Suprapubic skin (tissue), 4 donors: ENCODE results near the gene PFN1. TPM values are rescaled to one million over a fixed set of nuclear protein-coding genes. Genes with fewer than 3 reads are reported as not detected.
"Not testable (repeated sequence)": the region's sequence is repeated elsewhere in the genome, so short reads cannot be mapped to it uniquely, and the experiment has no call there.

Source experiments
- DNase-seq, 2 donors: peaks; one replicate each; pipeline ENCODE4 v3.0.0-alpha.2; 2019; ENCODE audit warnings: low spot score in 2 of 2
- H3K27ac ChIP-seq: fragments of 200-600 bp; sonication (generic); one replicate; pipeline ENCODE4 v1.5.1; 2019
- H3K27me3 ChIP-seq: fragments of 200-600 bp; sonication (generic); one replicate; pipeline ENCODE4 v1.5.1; 2019
- H3K36me3 ChIP-seq: fragments of 200-600 bp; sonication (generic); one replicate; pipeline ENCODE4 v1.5.1; 2019
- H3K4me1 ChIP-seq: fragments of 200-600 bp; sonication (generic); one replicate; pipeline ENCODE4 v1.5.1; 2019
- H3K4me3 ChIP-seq: fragments of 200-600 bp; sonication (generic); one replicate; pipeline ENCODE4 v1.5.1; 2019; ENCODE audit warnings: mild to moderate bottlenecking
- H3K9me3 ChIP-seq: fragments of 200-600 bp; sonication (generic); one replicate; pipeline ENCODE4 v1.5.1; 2019
- EP300 ChIP-seq: sonication (generic); formaldehyde crosslinking; IDR thresholded peaks from one replicate; pipeline ENCODE4 v1.6.1; 2017; ENCODE audit warnings: antibody characterized with exemption
- POLR2A ChIP-seq, 2 donors: fragments of 450-650 bp; IDR thresholded peaks; one replicate each; pipeline ENCODE4 v1.6.1; 2017; ENCODE audit warnings: antibody characterized with exemption in 2 of 2, mild to moderate bottlenecking in 2 of 2, moderate library complexity in 2 of 2
- POLR2AphosphoS5 ChIP-seq, 3 donors: sonication (generic); formaldehyde crosslinking; IDR thresholded peaks; one replicate each; pipeline ENCODE4 v1.6.1; 2017; ENCODE audit warnings: antibody characterized with exemption in 3 of 3
- WGBS: methylation state at CpG from one replicate; pipeline ENCODE4 v1.1.5; 2018; 5-methylcytosine and 5-hydroxymethylcytosine counted together
- total RNA-seq, 4 donors: library from RNA; depleted of rRNA; stranded (reverse); fragments of >200 nt; gene quantifications; one replicate each; pipeline ENCODE4 v1.1.0, GENCODE V29; 2016
- TF ChIP-seq, protein P1 (sequence below), 2 donors: fragments of 200-600 bp in 1 of 2; fragments of 450-650 bp in 1 of 2; sonication (generic) in 1 of 2; IDR thresholded peaks; one replicate each; pipeline ENCODE4 v1.5.1; 2016 to 2019; ENCODE audit warnings: antibody characterized with exemption in 2 of 2, mild to moderate bottlenecking in 1 of 2, moderate library complexity in 1 of 2

Gene PFN1
- total RNA-seq, 4 donors from 2014 or later: 392 to 756 (median 686) TPM

DNA sequence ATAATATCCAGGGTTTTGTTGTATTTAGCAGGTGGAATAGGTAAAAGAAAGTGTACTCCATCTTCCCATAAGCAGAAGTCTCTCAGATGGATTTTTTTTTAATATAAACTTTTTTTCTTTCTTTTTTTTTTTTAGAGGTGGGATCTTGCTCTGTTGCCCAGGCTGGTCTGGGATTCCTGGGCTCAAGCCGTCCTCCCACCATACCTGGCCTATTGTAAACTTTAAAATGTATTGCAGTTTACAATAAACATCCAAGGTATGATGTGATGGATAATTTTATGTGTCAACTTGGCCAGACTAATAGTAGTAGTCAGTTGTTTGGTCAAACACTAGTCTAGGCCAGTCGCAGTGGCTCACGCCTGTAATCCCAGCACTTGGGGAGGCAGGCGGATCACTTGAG, 27.0 kb downstream of the PFN1 start:
- TF ChIP-seq POLR2A (IDR thresholded peaks at IDR 0.05) (no peak), EP300 (no peak), POLR2AphosphoS5 (IDR thresholded peaks at IDR 0.05) (no peak)
- TF ChIP-seq, protein P1, sequence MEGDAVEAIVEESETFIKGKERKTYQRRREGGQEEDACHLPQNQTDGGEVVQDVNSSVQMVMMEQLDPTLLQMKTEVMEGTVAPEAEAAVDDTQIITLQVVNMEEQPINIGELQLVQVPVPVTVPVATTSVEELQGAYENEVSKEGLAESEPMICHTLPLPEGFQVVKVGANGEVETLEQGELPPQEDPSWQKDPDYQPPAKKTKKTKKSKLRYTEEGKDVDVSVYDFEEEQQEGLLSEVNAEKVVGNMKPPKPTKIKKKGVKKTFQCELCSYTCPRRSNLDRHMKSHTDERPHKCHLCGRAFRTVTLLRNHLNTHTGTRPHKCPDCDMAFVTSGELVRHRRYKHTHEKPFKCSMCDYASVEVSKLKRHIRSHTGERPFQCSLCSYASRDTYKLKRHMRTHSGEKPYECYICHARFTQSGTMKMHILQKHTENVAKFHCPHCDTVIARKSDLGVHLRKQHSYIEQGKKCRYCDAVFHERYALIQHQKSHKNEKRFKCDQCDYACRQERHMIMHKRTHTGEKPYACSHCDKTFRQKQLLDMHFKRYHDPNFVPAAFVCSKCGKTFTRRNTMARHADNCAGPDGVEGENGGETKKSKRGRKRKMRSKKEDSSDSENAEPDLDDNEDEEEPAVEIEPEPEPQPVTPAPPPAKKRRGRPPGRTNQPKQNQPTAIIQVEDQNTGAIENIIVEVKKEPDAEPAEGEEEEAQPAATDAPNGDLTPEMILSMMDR (IDR thresholded peaks at IDR 0.05): no peak
- Histone ChIP-seq H3K9me3 (no peaks in the 10 kb centered on the region), H3K4me1 (no peaks in the 10 kb centered on the region), H3K27ac (no peak overlapping the region), H3K36me3 (no peaks in the 10 kb centered on the region), H3K27me3 (no peaks in the 10 kb centered on the region), H3K4me3 (no peak overlapping the region)
- DNase-seq: no peak
- WGBS: 95% methylated on average over 4 of the region's 4 CpGs

DNA sequence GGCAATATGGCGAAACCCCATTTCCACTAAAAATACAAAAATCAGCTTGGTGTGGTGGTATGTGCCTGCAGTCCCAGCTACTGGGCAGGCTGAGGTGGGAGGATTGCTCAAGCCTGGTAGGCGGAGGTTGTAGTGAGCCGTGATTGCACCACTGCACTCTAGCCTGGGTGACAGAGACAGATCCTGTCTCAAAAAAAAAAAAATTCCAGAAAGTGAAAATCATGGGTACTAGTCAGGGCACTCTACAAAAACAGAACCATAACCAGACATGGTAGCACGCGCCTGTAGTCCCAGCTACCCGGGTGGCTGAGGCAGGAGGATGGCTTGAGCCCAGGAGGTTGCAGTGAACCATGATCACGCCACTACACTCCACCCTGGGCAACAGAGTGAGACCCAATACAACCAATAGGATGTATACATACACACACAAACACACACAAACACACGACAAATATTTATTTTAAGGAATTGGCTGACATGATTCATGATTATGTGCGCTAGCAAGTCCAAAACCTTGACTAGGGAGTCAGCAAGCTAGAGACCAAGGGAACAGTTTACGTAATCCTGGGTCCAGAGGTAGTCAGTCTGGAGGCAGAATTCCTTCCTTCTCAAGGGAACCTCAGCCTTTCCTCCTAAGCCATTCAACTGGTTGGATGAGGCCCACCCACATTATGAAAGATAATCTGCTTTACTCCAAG, 27.8 kb downstream of the PFN1 start:
- no peak overlapping the region for H3K27ac ChIP-seq
- no peak for TF ChIP-seq POLR2AphosphoS5 (IDR thresholded peaks at IDR 0.05)
- TF ChIP-seq EP300: no peak
- TF ChIP-seq, protein P1 (IDR thresholded peaks at IDR 0.05): no peak
- no peak for TF ChIP-seq POLR2A (IDR thresholded peaks at IDR 0.05)
- no peaks in the 10 kb centered on the region for H3K36me3 ChIP-seq
- no peak for DNase-seq
- H3K9me3 ChIP-seq: no peaks in the 10 kb centered on the region
- H3K4me1 ChIP-seq: no peaks in the 10 kb centered on the region
- WGBS: 78% methylated on average over 10 of the region's 10 CpGs
- no peak overlapping the region for H3K4me3 ChIP-seq
- H3K27me3 ChIP-seq: no peaks in the 10 kb centered on the region

DNA sequence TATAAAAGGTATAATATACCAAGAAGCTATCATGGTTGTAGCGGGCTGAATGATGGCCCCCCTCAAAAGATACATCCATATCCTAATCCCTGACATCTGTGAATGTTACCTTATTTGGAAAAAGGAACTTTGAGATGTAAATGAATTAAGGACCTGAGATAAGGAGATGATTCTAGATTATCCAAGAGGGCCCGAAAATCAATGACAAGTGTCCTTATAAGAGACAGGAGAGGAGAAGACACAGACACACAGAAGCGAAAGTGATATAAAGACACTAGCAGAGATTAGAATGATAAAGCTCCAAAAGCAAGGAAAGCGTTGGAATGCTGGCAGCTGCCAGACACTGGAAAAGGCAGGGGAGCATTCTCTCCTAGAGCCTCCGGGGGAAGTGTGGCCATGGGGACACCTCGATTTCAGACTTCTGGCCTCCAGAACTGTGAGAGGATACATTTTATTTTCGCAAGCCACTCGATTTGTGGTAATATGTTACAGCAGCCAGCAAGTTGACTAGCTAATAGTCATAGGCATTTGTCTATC, 28.8 kb downstream of the PFN1 start:
- TF ChIP-seq, protein P1 (IDR thresholded peaks at IDR 0.05): no peak
- TF ChIP-seq POLR2AphosphoS5 (IDR thresholded peaks at IDR 0.05) (no peak), POLR2A (IDR thresholded peaks at IDR 0.05) (no peak), EP300 (no peak)

DNA sequence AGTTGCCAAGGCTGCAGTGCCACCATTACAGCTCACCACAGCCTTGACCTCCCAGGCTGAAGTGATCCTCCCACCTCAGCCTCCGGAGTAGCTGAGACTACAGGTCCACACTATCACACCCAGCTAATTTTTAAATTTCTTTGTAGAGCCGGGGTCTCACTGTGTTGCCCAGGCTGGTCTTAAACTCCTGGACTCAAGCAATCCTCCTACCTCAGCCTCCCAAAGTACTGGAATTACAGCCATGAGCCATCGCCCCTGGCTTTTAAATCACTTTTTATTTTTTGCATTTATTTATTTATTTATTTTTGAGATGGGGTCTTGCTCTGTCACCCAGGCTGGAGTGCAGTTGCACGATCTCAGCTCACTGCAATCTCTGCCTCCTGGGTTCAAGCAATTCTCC, 33.8 kb downstream of the PFN1 start:
- DNase-seq, H3K27ac ChIP-seq, H3K9me3 ChIP-seq, H3K4me3 ChIP-seq, H3K4me1 ChIP-seq, H3K36me3 ChIP-seq, H3K27me3 ChIP-seq: not testable (repeated sequence)
- 96% methylated on average over 4 of the region's 4 CpGs for WGBS

More for the DNA sequence above, 28.8 kb downstream of the PFN1 start:
- H3K4me1 ChIP-seq: no peaks in the 10 kb centered on the region
- no peaks in the 10 kb centered on the region for H3K9me3 ChIP-seq
- no peak for DNase-seq
- H3K4me3 ChIP-seq: no peak overlapping the region
- no peak overlapping the region for H3K27ac ChIP-seq
- no peaks in the 10 kb centered on the region for H3K36me3 ChIP-seq
- 54% methylated on average over 8 of the region's 8 CpGs for WGBS
- no peaks in the 10 kb centered on the region for H3K27me3 ChIP-seq

DNA sequence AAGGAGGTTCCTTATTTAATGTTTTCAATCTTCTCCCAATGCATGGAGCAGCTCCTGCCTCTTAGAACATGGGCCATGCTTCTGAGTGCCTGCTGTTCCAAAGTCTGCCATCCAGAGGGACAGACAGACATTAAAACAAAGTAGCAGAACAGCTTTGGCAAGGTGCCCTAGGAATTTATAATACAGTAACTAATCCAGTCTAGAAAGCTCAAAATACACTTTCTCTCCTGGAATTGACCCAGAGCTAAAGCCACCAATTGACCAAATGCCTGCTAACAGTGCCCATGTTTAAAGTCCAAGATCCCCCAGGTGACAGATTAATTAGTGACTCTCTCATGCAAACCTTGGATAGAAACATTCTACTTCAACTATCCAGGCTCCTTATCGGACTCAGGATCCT, 34.3 kb downstream of the PFN1 start:
- Histone ChIP-seq H3K4me1 (peaks cover 9% of the 10 kb centered on the region), H3K27ac (no peak overlapping the region), H3K36me3 (no peaks in the 10 kb centered on the region), H3K4me3 (no peak overlapping the region), H3K9me3 (no peaks in the 10 kb centered on the region), H3K27me3 (no peaks in the 10 kb centered on the region)
- WGBS: 71% methylated on average over 1 of the region's 1 CpG
- no peak for DNase-seq
- TF ChIP-seq EP300: no peak
- TF ChIP-seq POLR2A (IDR thresholded peaks at IDR 0.05): no peak
- TF ChIP-seq POLR2AphosphoS5 (IDR thresholded peaks at IDR 0.05): no peak
- TF ChIP-seq, protein P1 (IDR thresholded peaks at IDR 0.05): no peak
